MM.1S (cell line): ENCODE measurements around the gene LINGO3.

Source experiments
- DNase-seq: peaks from one replicate; pipeline ENCODE4 v3.0.0-alpha.2; 2015
- H2AFZ ChIP-seq: fragments of 300-600 bp; sonication (generic); 2 replicates; pipeline ENCODE4 v1.6.0; 2016; ENCODE audit warnings: antibody characterized with exemption, low read length
- H3F3A ChIP-seq: fragments of 300-600 bp; sonication (generic); 2 replicates; pipeline ENCODE4 v1.6.1; 2016; ENCODE audit warnings: mild to moderate bottlenecking, antibody characterized with exemption, low read length, moderate library complexity, mixed read lengths; ENCODE audit not compliant: insufficient read depth
- H3K27ac ChIP-seq: fragments of 300-600 bp; sonication (generic); 2 replicates; pipeline ENCODE4 v1.5.1; 2016; ENCODE audit warnings: mild to moderate bottlenecking, low read length
- H3K27me3 ChIP-seq: fragments of 300-600 bp; sonication (generic); replicated peaks from 2 replicates; pipeline ENCODE4 v1.6.0; 2016; ENCODE audit warnings: low read length; ENCODE audit not compliant: insufficient read depth
- H3K36me3 ChIP-seq: fragments of 300-600 bp; sonication (generic); replicated peaks from 2 replicates; pipeline ENCODE4 v1.6.1; 2016; ENCODE audit warnings: mild to moderate bottlenecking, low read length, mixed read lengths; ENCODE audit not compliant: insufficient read depth
- H3K4me1 ChIP-seq: fragments of 300-600 bp; sonication (generic); 2 replicates; pipeline ENCODE4 v1.6.1; 2016; ENCODE audit warnings: low read length, mixed read lengths
- H3K4me2 ChIP-seq: fragments of 300-600 bp; sonication (generic); 2 replicates; pipeline ENCODE4 v1.6.0; 2016; ENCODE audit warnings: low read depth, low read length
- H3K4me3 ChIP-seq: fragments of 300-600 bp; sonication (generic); 2 replicates; pipeline ENCODE4 v1.5.1; 2016; ENCODE audit warnings: low read length, mixed read lengths
- H3K79me2 ChIP-seq: fragments of 300-600 bp; sonication (generic); 2 replicates; pipeline ENCODE4 v1.6.1; 2016; ENCODE audit warnings: mixed run types, low read length, mixed read lengths
- H3K9ac ChIP-seq: fragments of 300-600 bp; sonication (generic); 2 replicates; pipeline ENCODE4 v1.6.1; 2016; ENCODE audit warnings: low read length, mixed read lengths
- H3K9me2 ChIP-seq: fragments of 300-600 bp; sonication (generic); replicated peaks from 2 replicates; pipeline ENCODE4 v1.6.1; 2016; ENCODE audit warnings: mild to moderate bottlenecking, low read length, mixed read lengths; ENCODE audit not compliant: insufficient read depth
- H3K9me3 ChIP-seq: fragments of 300-600 bp; sonication (generic); replicated peaks from 2 replicates; pipeline ENCODE4 v1.6.1; 2016; ENCODE audit warnings: mild to moderate bottlenecking, low read length, mixed read lengths; ENCODE audit not compliant: insufficient read depth
- H4K20me1 ChIP-seq: fragments of 300-600 bp; sonication (generic); 2 replicates; pipeline ENCODE4 v1.6.1; 2016; ENCODE audit warnings: mild to moderate bottlenecking, low read length, moderate library complexity, mixed read lengths; ENCODE audit not compliant: insufficient read depth
- EZH2 ChIP-seq: fragments of 300-600 bp; sonication (generic); optimal IDR thresholded peaks from 2 replicates; pipeline ENCODE3; 2017; ENCODE audit warnings: low read depth, mild to moderate bottlenecking, antibody characterized with exemption, low read length, mixed read lengths
- EZH2phosphoT487 ChIP-seq: fragments of 300-600 bp; sonication (generic); IDR thresholded peaks from 2 replicates; pipeline ENCODE4 v1.6.1; 2018; ENCODE audit warnings: antibody characterized with exemption, low read length
- TF ChIP-seq, protein P1 (sequence below): fragments of 300-600 bp; sonication (generic); IDR thresholded peaks from 2 replicates; pipeline ENCODE4 v1.5.1; 2016; ENCODE audit warnings: antibody characterized with exemption, low read length, mixed read lengths

LINGO3 gene

DNA sequence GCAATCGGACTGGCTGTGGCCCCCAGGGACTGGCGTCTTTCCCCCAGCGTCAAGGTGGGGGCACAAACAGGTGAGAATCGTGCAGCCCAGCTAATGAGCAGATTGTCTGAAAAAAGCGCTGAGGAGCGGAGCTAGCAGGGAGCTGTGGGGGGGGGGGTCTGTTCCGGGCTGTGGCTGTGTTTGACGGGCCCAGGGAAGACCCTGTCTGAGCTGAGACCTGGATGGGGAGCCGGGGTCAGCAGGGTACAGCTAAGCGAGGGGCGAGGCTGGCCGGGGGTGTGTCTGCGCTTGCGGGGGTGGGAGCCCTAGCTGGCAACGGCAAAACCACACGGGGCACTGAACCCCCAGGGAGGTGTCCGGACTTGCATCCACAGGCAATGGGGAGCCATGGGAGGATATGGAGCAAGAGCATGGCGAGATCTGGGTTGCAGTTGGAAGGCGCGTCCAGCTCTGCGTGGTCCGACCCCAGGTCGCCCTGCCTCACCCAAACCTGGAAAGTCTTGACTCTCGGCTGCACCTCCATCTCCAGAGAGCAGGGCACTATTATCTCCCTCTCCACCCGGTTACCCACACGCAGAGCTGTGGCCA lies 4.6 kb downstream of the LINGO3 start:
- TF ChIP-seq EZH2phosphoT487 (no peak), EZH2 (no peak)
- TF ChIP-seq, protein P1, sequence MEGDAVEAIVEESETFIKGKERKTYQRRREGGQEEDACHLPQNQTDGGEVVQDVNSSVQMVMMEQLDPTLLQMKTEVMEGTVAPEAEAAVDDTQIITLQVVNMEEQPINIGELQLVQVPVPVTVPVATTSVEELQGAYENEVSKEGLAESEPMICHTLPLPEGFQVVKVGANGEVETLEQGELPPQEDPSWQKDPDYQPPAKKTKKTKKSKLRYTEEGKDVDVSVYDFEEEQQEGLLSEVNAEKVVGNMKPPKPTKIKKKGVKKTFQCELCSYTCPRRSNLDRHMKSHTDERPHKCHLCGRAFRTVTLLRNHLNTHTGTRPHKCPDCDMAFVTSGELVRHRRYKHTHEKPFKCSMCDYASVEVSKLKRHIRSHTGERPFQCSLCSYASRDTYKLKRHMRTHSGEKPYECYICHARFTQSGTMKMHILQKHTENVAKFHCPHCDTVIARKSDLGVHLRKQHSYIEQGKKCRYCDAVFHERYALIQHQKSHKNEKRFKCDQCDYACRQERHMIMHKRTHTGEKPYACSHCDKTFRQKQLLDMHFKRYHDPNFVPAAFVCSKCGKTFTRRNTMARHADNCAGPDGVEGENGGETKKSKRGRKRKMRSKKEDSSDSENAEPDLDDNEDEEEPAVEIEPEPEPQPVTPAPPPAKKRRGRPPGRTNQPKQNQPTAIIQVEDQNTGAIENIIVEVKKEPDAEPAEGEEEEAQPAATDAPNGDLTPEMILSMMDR: no peak
- no peak overlapping the region for H3K4me2 ChIP-seq
- H3K9ac ChIP-seq: no peak overlapping the region
- no peak overlapping the region for H3K4me3 ChIP-seq
- no peaks in the 10 kb centered on the region for H3K9me2 ChIP-seq
- no peaks in the 10 kb centered on the region for H3K36me3 ChIP-seq
- H3K27me3 ChIP-seq: peaks cover 74% of the 10 kb centered on the region
- no peak overlapping the region for H3K27ac ChIP-seq
- H4K20me1 ChIP-seq: no peaks in the 10 kb centered on the region
- H3K4me1 ChIP-seq: no peaks in the 10 kb centered on the region
- no peaks in the 10 kb centered on the region for H3F3A ChIP-seq
- no peak overlapping the region for H2AFZ ChIP-seq
- DNase-seq: no peak
- no peaks in the 10 kb centered on the region for H3K79me2 ChIP-seq
- H3K9me3 ChIP-seq: no peaks in the 10 kb centered on the region

DNA sequence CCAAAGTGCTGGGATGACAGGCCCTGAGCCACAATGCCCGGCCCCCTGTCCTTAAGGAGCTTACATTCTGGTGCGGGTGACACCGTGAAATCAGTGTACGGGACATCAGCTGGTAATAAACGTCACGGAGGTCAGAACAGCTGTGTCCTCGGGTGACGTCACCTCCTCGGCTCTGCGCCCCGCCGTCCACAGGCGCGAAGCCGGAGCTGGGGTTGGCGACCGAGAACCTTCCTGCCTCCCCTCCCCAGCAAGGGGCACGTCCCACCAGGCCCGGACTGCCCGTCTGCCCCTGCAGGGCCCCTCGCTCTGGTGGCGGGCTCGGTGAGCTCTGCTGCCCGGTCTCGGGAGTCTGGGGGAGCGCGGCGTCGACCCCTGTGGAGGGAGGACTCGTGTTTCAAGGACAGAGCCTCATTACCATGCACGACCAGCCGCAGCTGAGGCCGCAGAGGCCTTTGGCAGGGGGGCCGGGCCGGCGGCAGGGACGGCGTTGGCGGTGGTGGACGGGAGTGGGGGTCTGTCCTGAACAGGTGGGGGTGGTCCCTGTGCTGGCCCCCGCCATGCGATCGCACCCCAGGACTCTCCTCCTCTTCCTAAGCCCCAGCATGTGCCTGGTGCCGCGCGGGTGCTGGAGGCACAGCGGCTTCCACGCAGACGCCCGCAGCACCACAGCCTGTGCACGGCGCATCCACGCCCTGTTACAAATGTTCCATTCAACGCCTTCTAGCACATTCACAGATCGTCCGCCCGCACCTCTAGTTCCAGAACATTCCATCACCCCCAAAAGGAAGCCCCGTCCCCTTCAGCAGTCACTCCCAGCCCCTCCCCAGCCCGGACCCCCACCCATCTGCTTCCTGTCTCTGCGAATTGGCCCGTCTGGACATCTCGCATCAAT lies 5.4 kb downstream of the LINGO3 start:
- DNase-seq: no peak
- H3K27ac ChIP-seq: no peak overlapping the region
- peaks cover 70% of the 10 kb centered on the region for H3K27me3 ChIP-seq
- no peaks in the 10 kb centered on the region for H3K9me3 ChIP-seq
- H3K4me1 ChIP-seq: no peaks in the 10 kb centered on the region
- H3K79me2 ChIP-seq: no peaks in the 10 kb centered on the region
- H3K4me3 ChIP-seq: no peak overlapping the region
- no peaks in the 10 kb centered on the region for H3K36me3 ChIP-seq
- no peak overlapping the region for H2AFZ ChIP-seq
- H3K9me2 ChIP-seq: no peaks in the 10 kb centered on the region
- no peak overlapping the region for H3K9ac ChIP-seq
- TF ChIP-seq EZH2phosphoT487 (no peak), EZH2 (no peak)
- TF ChIP-seq, protein P1: no peak
- H3K4me2 ChIP-seq: no peak overlapping the region
- no peaks in the 10 kb centered on the region for H3F3A ChIP-seq
- H4K20me1 ChIP-seq: no peaks in the 10 kb centered on the region

DNA sequence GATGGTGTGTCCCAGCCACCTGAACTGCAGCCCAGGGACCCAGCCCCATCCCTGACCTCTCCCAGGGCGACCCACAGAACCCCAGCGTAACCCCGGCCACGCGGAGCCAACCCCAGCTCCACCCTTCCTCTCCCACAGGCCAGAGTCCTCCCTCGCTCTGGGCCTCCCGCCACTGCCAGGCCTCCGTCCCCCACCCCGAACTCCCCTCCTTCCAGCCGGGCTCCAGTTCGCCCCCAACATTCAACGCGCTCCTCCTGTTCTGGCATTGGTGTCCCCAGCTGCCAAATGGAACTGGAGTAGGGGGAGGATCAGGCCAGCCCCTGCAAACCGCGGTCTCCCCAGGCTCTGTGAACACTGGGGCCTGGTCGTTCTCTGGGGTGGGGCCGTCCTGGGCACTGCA lies 7.4 kb downstream of the LINGO3 start:
- no peak for DNase-seq
- H3K9me3 ChIP-seq: no peaks in the 10 kb centered on the region
- H3F3A ChIP-seq: no peaks in the 10 kb centered on the region
- H3K4me2 ChIP-seq: no peak overlapping the region
- no peaks in the 10 kb centered on the region for H3K79me2 ChIP-seq
- no peak overlapping the region for H3K4me3 ChIP-seq
- no peak overlapping the region for H3K27ac ChIP-seq
- H3K9me2 ChIP-seq: no peaks in the 10 kb centered on the region
- no peaks in the 10 kb centered on the region for H3K4me1 ChIP-seq
- H3K36me3 ChIP-seq: no peaks in the 10 kb centered on the region
- no peak overlapping the region for H3K9ac ChIP-seq
- H2AFZ ChIP-seq: no peak overlapping the region
- no peaks in the 10 kb centered on the region for H4K20me1 ChIP-seq
- TF ChIP-seq, protein P1: no peak
- no peak for TF ChIP-seq EZH2phosphoT487
- TF ChIP-seq EZH2: no peak
- peaks cover 49% of the 10 kb centered on the region for H3K27me3 ChIP-seq
